Thymus (tissue), 11 donors: ENCODE results near the gene CRB1. TPM values are rescaled to one million over a fixed set of nuclear protein-coding genes. Genes with fewer than 3 reads are reported as not detected.

ENCODE experiments used
- DNase-seq, 9 donors: peaks; one replicate each; pipeline ENCODE4 v3.0.0-alpha.2; 2013; ENCODE audit warnings: low spot score in 9 of 9, low read depth in 6 of 9, missing footprints in 1 of 9
- H3K27ac ChIP-seq, 2 donors: one replicate each; pipeline ENCODE4 v1.5.1; 2013; ENCODE audit warnings: control low read depth in 1 of 2, low read depth in 1 of 2, low read length in 1 of 2, mild to moderate bottlenecking in 1 of 2, moderate library complexity in 1 of 2
- H3K27me3 ChIP-seq, 2 donors: one replicate each; pipeline ENCODE4 v1.5.1; 2013; ENCODE audit warnings: low read length in 1 of 2; ENCODE audit not compliant: control insufficient read depth in 2 of 2, insufficient read depth in 1 of 2
- H3K36me3 ChIP-seq, 2 donors: one replicate each; pipeline ENCODE4 v1.5.1; 2013; ENCODE audit warnings: low read length in 1 of 2, mild to moderate bottlenecking in 1 of 2, moderate library complexity in 1 of 2; ENCODE audit not compliant: control insufficient read depth in 2 of 2, insufficient read depth in 2 of 2
- H3K4me1 ChIP-seq, 2 donors: one replicate each; pipeline ENCODE4 v1.5.1; 2013; ENCODE audit warnings: low read length in 2 of 2; ENCODE audit not compliant: control insufficient read depth in 2 of 2, insufficient read depth in 2 of 2
- H3K4me3 ChIP-seq, 2 donors: one replicate each; pipeline ENCODE4 v1.5.1; 2013; ENCODE audit warnings: low read length in 2 of 2, control low read depth in 1 of 2, mild to moderate bottlenecking in 1 of 2
- H3K9me3 ChIP-seq, 2 donors: one replicate each; pipeline ENCODE4 v1.5.1; 2013; ENCODE audit warnings: low read length in 1 of 2, mild to moderate bottlenecking in 1 of 2; ENCODE audit not compliant: control insufficient read depth in 2 of 2, insufficient read depth in 1 of 2
- WGBS: extraction: QIAGEN DNeasy Blood & Tissue Kit; methylation state at CpG from one replicate; pipeline ENCODE4 v1.1.7; 2013; 5-methylcytosine and 5-hydroxymethylcytosine counted together
- polyA plus RNA-seq: library from polyadenylated mRNA; stranded (reverse); fragments of 200-250 nt; gene quantifications from one replicate; pipeline ENCODE4 v1.2.3, GENCODE V29; 2013
- total RNA-seq: library from RNA; stranded (reverse); fragments of 120-200 nt; gene quantifications from one replicate; pipeline ENCODE4 v1.2.4, GENCODE V29; 2013
- donor health status: healthy.

Gene CRB1
- total and polyA plus RNA-seq, 2 donors, result 0.19 to 0.41 TPM

- 98% methylated on average over 1 of the region's 1 CpG for WGBS
- DNase-seq, result no peak
- Histone ChIP-seq H3K36me3 (no peaks in the 10 kb centered on the region), H3K27me3 (no peaks in the 10 kb centered on the region), H3K9me3 (no peaks in the 10 kb centered on the region), H3K4me1 (peaks cover 0 to 5% of the 10 kb centered on the region in 2 donors), H3K27ac (no peak overlapping the region), H3K4me3 (no peak overlapping the region)
Observed at GRCh38 chr1:197444755-197445154, 176.7 kb downstream of the CRB1 start.

GRCh38 chr1:197448121-197448779, 180.2 kb downstream of the CRB1 start:
- H3K4me3 ChIP-seq, result no peak overlapping the region
- no peaks in the 10 kb centered on the region for H3K9me3 ChIP-seq
- H3K36me3 ChIP-seq, result no peaks in the 10 kb centered on the region
- H3K27me3 ChIP-seq, result no peaks in the 10 kb centered on the region
- no peak overlapping the region for H3K27ac ChIP-seq
- peaks cover 0 to 5% of the 10 kb centered on the region in 2 donors for H3K4me1 ChIP-seq
- 57% methylated on average over 2 of the region's 2 CpGs for WGBS
- peak in 8 of 9 donors; percentile 13 to 70 (median 24) for DNase-seq

GRCh38 chr1:197451381-197451780, 183.3 kb downstream of the CRB1 start:
- H3K4me1 ChIP-seq, result peaks cover 0 to 5% of the 10 kb centered on the region in 2 donors
- H3K4me3 ChIP-seq, result no peak overlapping the region
- DNase-seq, result no peak
- no peaks in the 10 kb centered on the region for H3K9me3 ChIP-seq
- 94% methylated on average over 5 of the region's 5 CpGs for WGBS
- H3K27me3 ChIP-seq, result no peaks in the 10 kb centered on the region
- no peaks in the 10 kb centered on the region for H3K36me3 ChIP-seq
- no peak overlapping the region for H3K27ac ChIP-seq

GRCh38 chr1:197453376-197454058, 185.5 kb downstream of the CRB1 start:
- Histone ChIP-seq H3K27me3 (no peaks in the 10 kb centered on the region), H3K9me3 (no peaks in the 10 kb centered on the region), H3K36me3 (no peaks in the 10 kb centered on the region), H3K4me1 (no peaks in the 10 kb centered on the region), H3K4me3 (no peak overlapping the region), H3K27ac (no peak overlapping the region)
- DNase-seq, result no peak
- 99% methylated on average over 1 of the region's 1 CpG for WGBS

- 98% methylated on average over 5 of the region's 5 CpGs for WGBS
- no peaks in the 10 kb centered on the region for H3K27me3 ChIP-seq
- H3K9me3 ChIP-seq, result no peaks in the 10 kb centered on the region
- no peaks in the 10 kb centered on the region for H3K36me3 ChIP-seq
- H3K27ac ChIP-seq, result no peak overlapping the region
- no peaks in the 10 kb centered on the region for H3K4me1 ChIP-seq
- H3K4me3 ChIP-seq, result no peak overlapping the region
- no peak for DNase-seq
Observed at GRCh38 chr1:197462539-197462938, 194.5 kb downstream of the CRB1 start.

- H3K27ac ChIP-seq, result no peak overlapping the region
- H3K27me3 ChIP-seq, result no peaks in the 10 kb centered on the region
- no peaks in the 10 kb centered on the region for H3K4me1 ChIP-seq
- no peaks in the 10 kb centered on the region for H3K9me3 ChIP-seq
- no peaks in the 10 kb centered on the region for H3K36me3 ChIP-seq
- DNase-seq, result no peak
- no peak overlapping the region for H3K4me3 ChIP-seq
Observed at GRCh38 chr1:197463142-197463541, 195.1 kb downstream of the CRB1 start.

GRCh38 chr1:197464044-197464443, 196.0 kb downstream of the CRB1 start:
- DNase-seq, result no peak
- Histone ChIP-seq H3K27me3 (no peaks in the 10 kb centered on the region), H3K9me3 (no peaks in the 10 kb centered on the region), H3K4me3 (no peak overlapping the region), H3K27ac (no peak overlapping the region), H3K36me3 (no peaks in the 10 kb centered on the region), H3K4me1 (no peaks in the 10 kb centered on the region)
- 86% methylated on average over 7 of the region's 7 CpGs for WGBS

GRCh38 chr1:197465528-197466327, 197.7 kb downstream of the CRB1 start:
- Histone ChIP-seq H3K4me1 (peaks cover 0 to 4% of the 10 kb centered on the region in 2 donors), H3K9me3 (no peaks in the 10 kb centered on the region), H3K36me3 (no peaks in the 10 kb centered on the region), H3K4me3 (no peak overlapping the region), H3K27ac (no peak overlapping the region), H3K27me3 (no peaks in the 10 kb centered on the region)
- no peak for DNase-seq
- WGBS, result 97% methylated on average over 3 of the region's 3 CpGs

- H3K27me3 ChIP-seq, result no peaks in the 10 kb centered on the region
- no peaks in the 10 kb centered on the region for H3K9me3 ChIP-seq
- no peak for DNase-seq
- peaks cover 0 to 4% of the 10 kb centered on the region in 2 donors for H3K4me1 ChIP-seq
- H3K4me3 ChIP-seq, result no peak overlapping the region
- H3K27ac ChIP-seq, result no peak overlapping the region
- WGBS, result 82% methylated on average over 3 of the region's 3 CpGs
- H3K36me3 ChIP-seq, result no peaks in the 10 kb centered on the region
Observed at GRCh38 chr1:197466813-197467212, 198.8 kb downstream of the CRB1 start.
